Activated CD4-positive, alpha-beta T cell treated with anti-CD3 and anti-CD28 coated beads, Interleukin-2, amount 50 U/mL, for 48 hours (primary cell): ENCODE measurements around the gene SND1.

ENCODE experiments used
- DNase-seq, 2 experiments: peaks; one replicate each; pipeline ENCODE4 v3.0.0-alpha.2; 2020

Gene SND1

GRCh38 chr7:127690337-127690736 lies 38.3 kb downstream of the SND1 start:
- DNase-seq, result no peak

- no peak for DNase-seq
Observed at GRCh38 chr7:127690806-127691205, 38.8 kb downstream of the SND1 start.

DNA sequence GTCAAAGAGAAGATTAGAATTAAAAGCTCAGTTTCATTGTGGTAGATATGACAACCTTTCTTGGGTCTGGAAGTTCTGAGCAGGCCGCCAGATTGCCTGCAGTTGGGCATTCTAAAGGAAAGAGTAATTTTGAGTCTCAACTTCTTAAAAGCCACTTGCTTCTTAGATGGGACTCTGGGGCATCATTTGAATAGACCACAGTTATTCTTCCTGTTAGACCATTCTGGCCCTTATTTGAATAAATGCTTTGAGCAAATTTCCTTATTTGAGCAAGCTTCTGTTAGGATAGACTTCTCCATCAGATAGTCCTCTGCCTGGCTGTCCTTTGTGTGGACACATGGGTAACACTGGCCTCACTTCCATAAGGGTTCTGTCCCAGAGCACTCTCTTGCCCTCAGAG lies 40.2 kb downstream of the SND1 start:
- DNase-seq, result no peak

DNA sequence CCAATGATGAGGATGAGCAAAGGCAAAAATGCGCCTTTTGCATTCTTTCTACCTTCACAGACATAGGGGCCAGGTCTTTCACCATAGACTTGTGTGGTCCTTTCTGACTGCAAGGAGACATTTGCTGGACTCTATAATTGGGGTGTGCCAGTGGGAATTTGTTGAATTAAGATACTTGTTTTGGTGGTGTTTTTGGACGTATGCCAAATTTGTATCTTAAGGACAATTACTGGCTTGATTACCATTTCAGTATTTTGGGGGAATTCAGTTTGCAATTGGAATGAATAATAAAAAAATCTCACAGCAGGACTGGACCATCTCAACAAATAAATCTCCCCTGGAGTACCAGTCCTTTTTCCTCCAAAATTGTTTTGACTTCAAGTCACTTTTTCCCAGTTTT lies 47.9 kb downstream of the SND1 start:
- no peak for DNase-seq

DNA sequence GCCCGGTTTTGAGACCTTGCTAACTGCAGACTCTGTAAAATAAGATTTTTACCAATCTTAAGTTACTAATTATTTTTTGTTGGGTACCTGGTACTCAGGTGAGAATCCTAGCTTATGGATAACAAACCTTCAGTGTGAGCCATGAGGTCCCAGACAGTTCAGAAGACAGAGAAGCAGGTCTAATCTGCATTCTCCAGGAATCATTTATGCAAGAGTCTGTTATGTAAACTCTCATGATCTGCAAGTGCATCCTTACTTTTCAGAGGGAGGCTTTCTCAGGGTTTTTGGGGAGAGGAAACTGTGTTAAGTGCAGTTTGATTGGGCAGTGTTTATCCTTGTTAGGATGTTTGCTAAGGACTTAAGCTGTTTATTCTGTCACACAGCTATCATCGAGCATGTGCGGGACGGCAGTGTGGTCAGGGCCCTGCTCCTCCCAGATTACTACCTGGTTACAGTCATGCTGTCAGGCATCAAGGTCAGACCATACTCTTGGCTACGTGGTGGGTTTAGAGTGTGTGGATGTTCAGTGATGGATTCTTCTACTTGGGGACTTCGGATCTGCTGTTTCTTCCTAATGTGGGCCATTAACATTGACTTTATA lies 50.2 kb downstream of the SND1 start:
- DNase-seq, result no peak

- DNase-seq, result no peak
Observed at GRCh38 chr7:127702938-127703337, 50.9 kb downstream of the SND1 start.

DNA sequence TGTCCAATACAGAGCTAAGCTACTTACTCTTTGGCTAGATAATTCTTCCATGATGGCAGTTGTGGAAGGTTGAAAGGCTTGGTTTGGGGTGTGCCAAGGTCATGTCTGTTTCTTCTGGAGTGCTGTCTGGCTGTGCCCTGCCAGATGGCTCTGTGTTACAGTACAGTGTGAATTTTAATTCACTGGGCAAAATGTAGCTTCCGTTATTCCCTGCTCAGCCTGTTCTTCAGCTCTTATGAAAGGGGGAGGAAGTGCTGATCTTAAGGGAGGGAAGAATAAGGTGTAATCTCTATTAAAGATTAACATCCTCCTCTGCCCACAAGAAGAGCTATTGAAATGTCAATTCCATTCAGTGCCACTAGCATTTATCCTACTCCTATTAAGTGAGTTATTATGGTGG lies 52.2 kb downstream of the SND1 start:
- no peak for DNase-seq

GRCh38 chr7:127705461-127705959 lies 53.5 kb downstream of the SND1 start:
- no peak for DNase-seq

DNA sequence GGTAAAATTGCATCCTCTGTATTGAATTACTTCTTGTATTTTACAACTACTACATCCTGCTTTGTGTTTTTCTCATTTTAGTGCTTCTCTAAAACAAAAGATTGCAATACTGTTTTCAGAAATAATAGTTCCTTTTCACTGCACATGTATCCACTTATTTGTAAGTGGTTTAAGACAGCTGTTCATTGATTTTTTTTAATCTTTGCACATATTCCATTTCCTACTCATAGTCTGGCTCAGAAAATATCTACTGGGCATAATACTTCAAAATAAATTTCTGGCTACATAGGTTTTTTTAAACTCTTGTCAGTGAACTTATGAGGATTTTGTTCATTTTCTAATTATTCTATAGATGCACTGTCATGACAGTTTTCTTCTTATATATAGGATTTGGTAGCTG lies 54.8 kb downstream of the SND1 start:
- no peak for DNase-seq

DNA sequence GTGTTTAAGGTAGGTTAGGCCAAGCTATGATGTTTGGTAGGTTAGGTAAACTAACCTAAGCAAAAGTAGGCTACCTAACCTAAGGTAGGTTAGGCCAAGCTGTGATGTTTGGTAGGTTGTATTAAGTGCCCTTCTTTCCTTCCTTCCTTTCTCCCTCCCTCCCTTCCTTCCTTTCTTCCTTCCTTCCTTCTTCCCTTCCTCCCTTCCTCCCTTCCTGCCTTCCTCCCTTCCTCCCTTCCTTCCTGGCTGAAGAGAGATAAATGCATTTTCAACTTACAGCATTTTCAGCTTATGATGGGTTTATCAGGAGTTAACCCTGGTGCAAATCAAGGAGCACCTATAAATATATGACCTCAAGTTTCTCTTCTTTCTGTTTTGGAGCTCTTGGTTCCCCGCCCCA lies 56.2 kb downstream of the SND1 start:
- DNase-seq, result no peak

GRCh38 chr7:127708788-127709187 lies 56.8 kb downstream of the SND1 start:
- DNase-seq, result peak; percentile 62 to 77

GRCh38 chr7:127710635-127711034 lies 58.6 kb downstream of the SND1 start:
- no peak for DNase-seq

- DNase-seq, result no peak
Observed at GRCh38 chr7:127711872-127712271, 59.9 kb downstream of the SND1 start.

DNA sequence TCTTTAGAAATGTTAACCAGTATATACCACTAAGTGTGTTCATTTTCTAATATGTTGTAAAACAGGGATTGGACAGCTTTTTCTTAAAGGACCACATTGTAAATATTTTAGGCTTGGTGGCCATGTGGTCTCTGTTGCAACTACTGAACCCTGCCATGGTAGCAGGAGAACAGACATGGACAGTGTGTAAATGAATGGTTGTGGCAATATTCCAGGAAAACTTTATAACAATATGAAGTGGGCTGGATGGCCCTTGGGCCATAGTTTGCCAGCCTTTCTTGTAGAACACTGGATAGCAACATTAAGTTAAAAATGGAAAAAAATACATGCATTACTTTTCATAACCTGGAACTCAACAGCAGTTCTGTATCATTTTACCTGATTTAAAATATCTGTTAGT lies 61.0 kb downstream of the SND1 start:
- DNase-seq, result no peak

- no peak for DNase-seq
Observed at GRCh38 chr7:127713758-127714157, 61.8 kb downstream of the SND1 start.

GRCh38 chr7:127715272-127715671 lies 63.3 kb downstream of the SND1 start:
- DNase-seq, result no peak

DNA sequence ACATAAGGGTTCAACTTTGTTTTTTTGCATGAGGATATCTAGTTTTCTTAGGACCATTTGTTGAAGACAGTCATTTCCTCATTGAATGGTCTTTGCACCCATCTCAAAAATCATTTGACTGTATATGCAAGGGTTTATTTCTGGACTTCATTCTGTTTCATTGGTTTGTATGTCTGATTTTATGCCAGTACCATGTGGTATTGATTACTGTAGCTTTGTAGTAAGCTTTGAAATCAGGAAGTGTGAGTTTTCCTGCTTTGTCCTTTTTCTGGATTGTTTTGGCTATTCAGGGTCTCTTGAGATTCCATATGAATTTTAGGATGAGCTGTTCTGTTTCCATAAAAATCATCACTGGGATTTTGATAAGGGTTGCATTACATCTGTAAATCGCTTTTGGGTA lies 63.9 kb downstream of the SND1 start:
- DNase-seq, result no peak

- DNase-seq, result no peak
Observed at GRCh38 chr7:127717502-127718339, 65.7 kb downstream of the SND1 start.

- DNase-seq, result no peak
Observed at GRCh38 chr7:127718340-127718679, 66.3 kb downstream of the SND1 start.

GRCh38 chr7:127726476-127726875 lies 74.5 kb downstream of the SND1 start:
- no peak for DNase-seq

GRCh38 chr7:127730658-127731276 lies 78.8 kb downstream of the SND1 start:
- DNase-seq, result no peak

GRCh38 chr7:127731431-127732080 lies 79.6 kb downstream of the SND1 start:
- DNase-seq, result no peak

DNA sequence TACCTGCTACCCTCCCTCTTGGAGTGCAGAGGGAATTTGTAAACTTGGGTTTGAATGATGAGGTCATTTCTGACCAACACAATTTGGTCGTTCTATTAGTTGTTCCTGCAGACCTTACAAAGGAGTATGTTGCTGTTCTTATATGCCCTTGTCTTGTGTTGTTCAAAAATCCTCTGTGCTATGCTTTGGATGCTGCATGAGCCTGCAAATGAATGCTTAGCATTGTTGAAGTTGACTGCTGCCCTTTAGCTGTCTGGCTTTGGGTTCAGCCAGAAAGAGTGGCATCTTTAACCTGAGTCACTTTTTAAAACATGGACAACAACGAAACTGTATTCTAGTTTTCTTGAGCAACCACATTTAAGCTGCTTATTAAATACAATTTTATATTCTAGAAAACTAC lies 80.3 kb downstream of the SND1 start:
- DNase-seq, result no peak

- no peak for DNase-seq
Observed at GRCh38 chr7:127733986-127734385, 82.0 kb downstream of the SND1 start.
